Stimulated activated CD8-positive, alpha-beta memory T cell treated with anti-CD3 and anti-CD28 coated beads, Interleukin-7, amount 100 ng/mL, for 1 hour (primary cell): ENCODE data around the gene LAMB2.
A peak's percentile ranks its signal among the peaks of the same experiment; 100 is the strongest.

Source experiments
- DNase-seq, 2 donors: peaks; one replicate each; pipeline ENCODE4 v3.0.0-alpha.2; 2020; ENCODE audit warnings: low read depth in 2 of 2

Gene LAMB2

GRCh38 chr3:49132437-49133225 is at the start of gene LAMB2:
Gene LAMB2 (minus strand): TSS chr3:49133050. CDS start chr3:49132867, 183 bp downstream.
- DNase-seq = no peak

- DNase-seq = no peak
Measured at GRCh38 chr3:49181351-49181750, 48.5 kb upstream of the LAMB2 start.

- no peak for DNase-seq
Measured at GRCh38 chr3:49180116-49180515, 47.3 kb upstream of the LAMB2 start.

- no peak for DNase-seq
Measured at GRCh38 chr3:49177073-49177472, 44.2 kb upstream of the LAMB2 start.

GRCh38 chr3:49175530-49175929 is 42.7 kb upstream of the LAMB2 start:
- no peak for DNase-seq

- DNase-seq = no peak
Measured at GRCh38 chr3:49174397-49174985, 41.6 kb upstream of the LAMB2 start.

GRCh38 chr3:49173792-49174170 is 40.9 kb upstream of the LAMB2 start:
- no peak for DNase-seq

- DNase-seq = no peak
Measured at GRCh38 chr3:49173116-49173791, 40.4 kb upstream of the LAMB2 start.

- DNase-seq = no peak
Measured at GRCh38 chr3:49172551-49173041, 39.7 kb upstream of the LAMB2 start.

GRCh38 chr3:49171775-49172500 is 39.1 kb upstream of the LAMB2 start:
- no peak for DNase-seq

- DNase-seq = peak; percentile 63 to 66
Measured at GRCh38 chr3:49171119-49171774, 38.4 kb upstream of the LAMB2 start, which contains the start of gene KLHDC8B. Gene KLHDC8B (plus strand): TSS chr3:49171598. CDS start chr3:49172770, 1,172 bp downstream.

- no peak for DNase-seq
Measured at GRCh38 chr3:49170744-49171118, 37.9 kb upstream of the LAMB2 start.

GRCh38 chr3:49166752-49167556 is 34.1 kb upstream of the LAMB2 start:
- DNase-seq = no peak

- DNase-seq = peak; percentile 34 to 53
Measured at GRCh38 chr3:49165771-49166751, 33.2 kb upstream of the LAMB2 start, which contains the start of gene CCDC71. Gene CCDC71 (minus strand): TSS chr3:49166331. CDS start chr3:49164208, 2,123 bp downstream.

- DNase-seq = no peak
Measured at GRCh38 chr3:49164983-49165720, 32.3 kb upstream of the LAMB2 start.

GRCh38 chr3:49163609-49164008 is 30.8 kb upstream of the LAMB2 start:
- no peak for DNase-seq

GRCh38 chr3:49162751-49163419 is 30.0 kb upstream of the LAMB2 start:
- no peak for DNase-seq
